ENCODE data around the gene WDR86. TPM values are rescaled to one million over a fixed set of nuclear protein-coding genes. Genes with fewer than 3 reads are reported as not detected.
A peak's percentile ranks its signal among the peaks of the same experiment; 100 is the strongest.

WDR86 gene
- total and polyA plus RNA-seq, 3 experiments from 2014 or later: 0.55 to 10.4 (median 0.59) TPM

- Mint-ChIP-seq H3K4me3 (no peak overlapping the region), H3K27ac (peak overlapping the region in 4 of 8 donors; percentile 25 to 51 (median 44)), H3K9me3 (no peaks in the 10 kb centered on the region), H3K36me3 (no peaks in the 10 kb centered on the region), H3K4me1 (peaks cover 0 to 4% (median 2%) of the 10 kb centered on the region in 3 donors), H3K27me3 (peaks cover 0 to 6% of the 10 kb centered on the region in 2 donors)
- Histone ChIP-seq H3K9me3 (ENCODE audit: low read length) (no peaks in the 10 kb centered on the region), H3K4me3 (ENCODE audit: low read length) (no peak overlapping the region), H3K27me3 (ENCODE audit: insufficient read depth, low read length, poor library complexity, severe bottlenecking) (no peaks in the 10 kb centered on the region), H3K4me1 (ENCODE audit: insufficient read depth, low read length) (no peaks in the 10 kb centered on the region), H3K27ac (ENCODE audit: low read depth, low read length) (no peak overlapping the region), H3K36me3 (ENCODE audit: insufficient read depth, low read length) (no peaks in the 10 kb centered on the region)
- ChIA-PET POLR2A (no interaction called here), CTCF (interaction anchor here (0.6 kb wide), 1 partner anchor 57 kb away, joined by 4 read pairs; no protein-coding TSS in a partner anchor)
- no peak for DNase-seq
These were observed 19.9 kb downstream of the WDR86 start for GRCh38 chr7:151389768-151390597.

GRCh38 chr7:151389096-151389767 lies 20.6 kb downstream of the WDR86 start:
- peaks cover 0 to 4% (median 2%) of the 10 kb centered on the region in 3 donors for H3K4me1 Mint-ChIP-seq
- H3K36me3 Mint-ChIP-seq: no peaks in the 10 kb centered on the region
- Histone ChIP-seq H3K4me3 (ENCODE audit: low read length) (no peak overlapping the region), H3K27ac (ENCODE audit: low read depth, low read length) (no peak overlapping the region), H3K4me1 (ENCODE audit: insufficient read depth, low read length) (no peaks in the 10 kb centered on the region), H3K27me3 (ENCODE audit: insufficient read depth, low read length, poor library complexity, severe bottlenecking) (peaks cover 4% of the 10 kb centered on the region), H3K9me3 (ENCODE audit: low read length) (no peaks in the 10 kb centered on the region), H3K36me3 (ENCODE audit: insufficient read depth, low read length) (no peaks in the 10 kb centered on the region)
- H3K4me3 Mint-ChIP-seq: no peak overlapping the region
- peak overlapping the region in 2 of 8 donors; percentile 13 to 42 for H3K27ac Mint-ChIP-seq
- H3K27me3 Mint-ChIP-seq: peaks cover 0 to 6% of the 10 kb centered on the region in 2 donors
- H3K9me3 Mint-ChIP-seq: no peaks in the 10 kb centered on the region
- POLR2A ChIA-PET: no interaction called here
- CTCF ChIA-PET: interaction anchor here (0.6 kb wide), 1 partner anchor 58 kb away, joined by 4 read pairs; no protein-coding TSS in a partner anchor
- DNase-seq: peak in 1 of 5 donors; percentile 26

- Mint-ChIP-seq H3K27me3 (peaks cover 0 to 10% of the 10 kb centered on the region in 2 donors), H3K4me3 (no peak overlapping the region), H3K4me1 (peaks cover 0 to 4% (median 2%) of the 10 kb centered on the region in 3 donors), H3K36me3 (no peaks in the 10 kb centered on the region), H3K9me3 (no peaks in the 10 kb centered on the region), H3K27ac (no peak overlapping the region)
- H3K4me1 ChIP-seq (ENCODE audit: insufficient read depth, low read length): no peaks in the 10 kb centered on the region
- no peaks in the 10 kb centered on the region for H3K36me3 ChIP-seq (ENCODE audit: insufficient read depth, low read length)
- H3K9me3 ChIP-seq (ENCODE audit: low read length): no peaks in the 10 kb centered on the region
- H3K27me3 ChIP-seq (ENCODE audit: insufficient read depth, low read length, poor library complexity, severe bottlenecking): peaks cover 8% of the 10 kb centered on the region
- H3K4me3 ChIP-seq (ENCODE audit: low read length): no peak overlapping the region
- ChIA-PET CTCF (no interaction called here), POLR2A (no interaction called here)
- DNase-seq: no peak
- H3K27ac ChIP-seq (ENCODE audit: low read depth, low read length): no peak overlapping the region
These were observed 21.4 kb downstream of the WDR86 start for GRCh38 chr7:151388430-151388829.

GRCh38 chr7:151388007-151388297 lies 21.9 kb downstream of the WDR86 start:
- no peaks in the 10 kb centered on the region for H3K9me3 Mint-ChIP-seq
- H3K27ac ChIP-seq (ENCODE audit: low read depth, low read length): no peak overlapping the region
- no peak overlapping the region for H3K27ac Mint-ChIP-seq

GRCh38 chr7:151387161-151388006 lies 22.5 kb downstream of the WDR86 start:
- ChIA-PET POLR2A (no interaction called here), CTCF (interaction anchor here (2.0 kb wide), 1 partner anchor 19 kb away, joined by 6 read pairs; no protein-coding TSS in a partner anchor)
- Histone ChIP-seq H3K4me3 (ENCODE audit: low read length) (no peak overlapping the region), H3K36me3 (ENCODE audit: insufficient read depth, low read length) (no peaks in the 10 kb centered on the region), H3K27me3 (ENCODE audit: insufficient read depth, low read length, poor library complexity, severe bottlenecking) (peaks cover 11% of the 10 kb centered on the region), H3K27ac (ENCODE audit: low read depth, low read length) (no peak overlapping the region), H3K9me3 (ENCODE audit: low read length) (no peaks in the 10 kb centered on the region), H3K4me1 (ENCODE audit: insufficient read depth, low read length) (peaks cover 4% of the 10 kb centered on the region)
- no peaks in the 10 kb centered on the region for H3K36me3 Mint-ChIP-seq
- no peaks in the 10 kb centered on the region for H3K9me3 Mint-ChIP-seq
- peak in 1 of 5 donors; percentile 41 for DNase-seq
- H3K27ac Mint-ChIP-seq: no peak overlapping the region
- H3K27me3 Mint-ChIP-seq: peaks cover 4 to 12% of the 10 kb centered on the region in 2 donors
- H3K4me1 Mint-ChIP-seq: peaks cover 3 to 7% (median 4%) of the 10 kb centered on the region in 3 donors
- no peak overlapping the region for H3K4me3 Mint-ChIP-seq

More at GRCh38 chr7:151388007-151388297, 21.9 kb downstream of the WDR86 start:
- CTCF ChIA-PET: no interaction called here
- POLR2A ChIA-PET: no interaction called here
- H3K4me1 ChIP-seq (ENCODE audit: insufficient read depth, low read length): no peaks in the 10 kb centered on the region
- no peak for DNase-seq
- H3K4me3 ChIP-seq (ENCODE audit: low read length): no peak overlapping the region
- Mint-ChIP-seq H3K36me3 (no peaks in the 10 kb centered on the region), H3K27me3 (peaks cover 0 to 10% of the 10 kb centered on the region in 2 donors), H3K4me3 (no peak overlapping the region), H3K4me1 (peaks cover 0 to 4% (median 2%) of the 10 kb centered on the region in 3 donors)
- no peaks in the 10 kb centered on the region for H3K36me3 ChIP-seq (ENCODE audit: insufficient read depth, low read length)
- peaks cover 8% of the 10 kb centered on the region for H3K27me3 ChIP-seq (ENCODE audit: insufficient read depth, low read length, poor library complexity, severe bottlenecking)
- no peaks in the 10 kb centered on the region for H3K9me3 ChIP-seq (ENCODE audit: low read length)

GRCh38 chr7:151386301-151387160 lies 23.3 kb downstream of the WDR86 start:
- Histone ChIP-seq H3K9me3 (ENCODE audit: low read length) (no peaks in the 10 kb centered on the region), H3K4me1 (ENCODE audit: insufficient read depth, low read length) (peaks cover 11% of the 10 kb centered on the region), H3K4me3 (ENCODE audit: low read length) (no peak overlapping the region), H3K27ac (ENCODE audit: low read depth, low read length) (no peak overlapping the region), H3K27me3 (ENCODE audit: insufficient read depth, low read length, poor library complexity, severe bottlenecking) (peaks cover 13% of the 10 kb centered on the region), H3K36me3 (ENCODE audit: insufficient read depth, low read length) (no peaks in the 10 kb centered on the region)
- no peak overlapping the region for H3K4me3 Mint-ChIP-seq
- H3K4me1 Mint-ChIP-seq: peaks cover 6 to 12% (median 8%) of the 10 kb centered on the region in 3 donors
- H3K27ac Mint-ChIP-seq: peak overlapping the region in 2 of 8 donors; percentile 22 to 63
- peak in 1 of 5 donors; percentile 37 for DNase-seq
- H3K9me3 Mint-ChIP-seq: no peaks in the 10 kb centered on the region
- H3K36me3 Mint-ChIP-seq: no peaks in the 10 kb centered on the region
- POLR2A ChIA-PET: no interaction called here
- peaks cover 9 to 16% of the 10 kb centered on the region in 2 donors for H3K27me3 Mint-ChIP-seq
- CTCF ChIA-PET: interaction anchor here (2.0 kb wide), 1 partner anchor 18 kb away, joined by 6 read pairs; no protein-coding TSS in a partner anchor

- Histone ChIP-seq H3K36me3 (ENCODE audit: insufficient read depth, low read length) (no peaks in the 10 kb centered on the region), H3K27ac (ENCODE audit: low read depth, low read length) (no peak overlapping the region), H3K9me3 (ENCODE audit: low read length) (no peaks in the 10 kb centered on the region), H3K27me3 (ENCODE audit: insufficient read depth, low read length, poor library complexity, severe bottlenecking) (peaks cover 13% of the 10 kb centered on the region), H3K4me1 (ENCODE audit: insufficient read depth, low read length) (peaks cover 17% of the 10 kb centered on the region), H3K4me3 (ENCODE audit: low read length) (no peak overlapping the region)
- no peak overlapping the region for H3K4me3 Mint-ChIP-seq
- peak in 1 of 5 donors; percentile 37 for DNase-seq
- no peaks in the 10 kb centered on the region for H3K9me3 Mint-ChIP-seq
- no peak overlapping the region for H3K27ac Mint-ChIP-seq
- peaks cover 6 to 16% (median 11%) of the 10 kb centered on the region in 3 donors for H3K4me1 Mint-ChIP-seq
- ChIA-PET CTCF (interaction anchor here (2.0 kb wide), 1 partner anchor 17 kb away, joined by 6 read pairs; no protein-coding TSS in a partner anchor), POLR2A (no interaction called here)
- H3K27me3 Mint-ChIP-seq: peaks cover 9 to 14% of the 10 kb centered on the region in 2 donors
- no peaks in the 10 kb centered on the region for H3K36me3 Mint-ChIP-seq
These were observed 24.1 kb downstream of the WDR86 start for GRCh38 chr7:151385626-151386300.
